SH-SY5Y (cell line): ENCODE measurements around the gene GABRG3.

Experiments used
- GATA2 ChIP-seq: IDR thresholded peaks from 2 replicates; pipeline ENCODE4 v1.6.1; 2011; ENCODE audit warnings: mild to moderate bottlenecking, low read depth, low read length
- GATA3 ChIP-seq: IDR thresholded peaks from 2 replicates; pipeline ENCODE4 v1.6.1; 2011; ENCODE audit warnings: low read depth, mild to moderate bottlenecking, low read length, moderate library complexity

DNA sequence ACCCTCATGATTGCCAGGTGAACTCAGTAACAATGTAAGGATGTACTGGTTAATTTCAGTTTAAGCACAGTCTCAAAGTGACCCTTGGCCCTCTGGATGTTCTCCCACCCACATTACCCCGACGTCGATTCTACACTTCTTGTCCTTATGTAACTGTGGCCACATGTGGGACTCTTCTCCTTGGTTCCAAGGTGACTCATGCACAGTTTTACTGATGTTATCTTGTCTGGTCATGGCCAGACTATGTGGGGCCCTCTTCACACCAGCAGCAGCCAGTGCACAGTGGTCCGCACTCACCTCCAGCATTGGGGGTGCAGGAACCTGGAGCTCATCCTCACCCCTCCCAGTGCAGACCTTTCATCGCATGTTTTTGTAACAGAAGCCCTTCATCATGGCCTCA, 608.8 kb downstream of the GABRG3 start:
- TF ChIP-seq GATA2 (no peak), GATA3 (no peak)
